ENCODE data around the gene HRCT1.
A peak's percentile ranks its signal among the peaks of the same experiment; 100 is the strongest.

HRCT1 gene

GRCh38 chr9:35918780-35919179 is 12.8 kb downstream of the HRCT1 start:
- no peak overlapping the region for H3K4me3 ChIP-seq (ENCODE audit: low read length)
- no peak for DNase-seq (ENCODE audit: low read depth)
- no peak for TF ChIP-seq CTCF (conservative IDR thresholded peaks at IDR 0.05; ENCODE audit: low read length)

- DNase-seq (ENCODE audit: low read depth), result no peak
- H3K4me3 ChIP-seq (ENCODE audit: low read length), result no peak overlapping the region
- TF ChIP-seq CTCF (conservative IDR thresholded peaks at IDR 0.05; ENCODE audit: low read length), result no peak
These were observed 13.4 kb downstream of the HRCT1 start for GRCh38 chr9:35919212-35920008.

GRCh38 chr9:35920051-35920620 is 14.1 kb downstream of the HRCT1 start:
- no peak overlapping the region for H3K4me3 ChIP-seq (ENCODE audit: low read length)
- no peak for TF ChIP-seq CTCF (conservative IDR thresholded peaks at IDR 0.05; ENCODE audit: low read length)
- peak; percentile 16 for DNase-seq (ENCODE audit: low read depth)

- no peak for DNase-seq (ENCODE audit: low read depth)
- no peak for TF ChIP-seq CTCF (conservative IDR thresholded peaks at IDR 0.05; ENCODE audit: low read length)
- no peak overlapping the region for H3K4me3 ChIP-seq (ENCODE audit: low read length)
These were observed 17.6 kb downstream of the HRCT1 start for GRCh38 chr9:35923598-35923926.

GRCh38 chr9:35923927-35924763 is 18.1 kb downstream of the HRCT1 start:
- no peak for TF ChIP-seq CTCF (conservative IDR thresholded peaks at IDR 0.05; ENCODE audit: low read length)
- peak; percentile 94 for DNase-seq (ENCODE audit: low read depth)
- H3K4me3 ChIP-seq (ENCODE audit: low read length), result peak overlapping the region; percentile 15

- peak; percentile 21 for DNase-seq (ENCODE audit: low read depth)
- no peak for TF ChIP-seq CTCF (conservative IDR thresholded peaks at IDR 0.05; ENCODE audit: low read length)
- H3K4me3 ChIP-seq (ENCODE audit: low read length), result no peak overlapping the region
These were observed 22.8 kb downstream of the HRCT1 start for GRCh38 chr9:35928591-35929452.
